H1 (cell line): ENCODE results near the gene SARS2. TPM values are rescaled to one million over a fixed set of nuclear protein-coding genes. Genes with fewer than 3 reads are reported as not detected.

Experiments
- CTCF ChIA-PET: fragments of 300-600 bp; sonication (Branson Sonifier 250); formaldehyde crosslinking; loops from one replicate; lab custom pipeline; 2021; ENCODE audit not compliant: partially characterized antibody; lab: Charles Lee
- POLR2A ChIA-PET: fragments of 300-600 bp; sonication (Branson Sonifier 250); formaldehyde crosslinking; loops from one replicate; lab custom pipeline; 2021; ENCODE audit warnings: inconsistent platforms; ENCODE audit not compliant: partially characterized antibody; lab: Charles Lee
- DNase-seq, 2 experiments: peaks; one replicate each; pipeline versions ENCODE4 v3.0.0 to v3.0.0-alpha.2; 2010 to 2022; ENCODE audit warnings: low spot score in 2 of 2, low read depth in 1 of 2, mixed read lengths in 1 of 2
- FAIRE-seq: peaks from 2 replicates; lab custom pipeline; 2011; peaks lifted over from hg19 to GRCh38; lab: Jason Lieb, UNC
- H2AFZ ChIP-seq: 2 replicates; pipeline ENCODE4 v1.8.1; 2012; ENCODE audit warnings: low read length, inconsistent platforms
- H2AK5ac ChIP-seq: 2 replicates; pipeline ENCODE4 v1.6.1; 2013; ENCODE audit warnings: low read depth, low read length
- H2BK120ac ChIP-seq: replicated peaks from 2 replicates; pipeline ENCODE3; 2013; ENCODE audit warnings: low read depth, low read length, inconsistent platforms
- H2BK12ac ChIP-seq: 2 replicates; pipeline ENCODE4 v1.6.1; 2013; ENCODE audit warnings: low read depth, low read length
- H2BK15ac ChIP-seq: 2 replicates; pipeline ENCODE4 v1.6.1; 2013; ENCODE audit warnings: low read length
- H2BK20ac ChIP-seq: 2 replicates; pipeline ENCODE4 v1.6.1; 2013; ENCODE audit warnings: low read length
- H2BK5ac ChIP-seq: 2 replicates; pipeline ENCODE4 v1.6.1; 2013; ENCODE audit warnings: low read depth, low read length
- H3K14ac ChIP-seq: 2 replicates; pipeline ENCODE4 v1.6.1; 2013; ENCODE audit warnings: inconsistent platforms; ENCODE audit not compliant: insufficient read length
- H3K18ac ChIP-seq: 2 replicates; pipeline ENCODE4 v1.6.1; 2013; ENCODE audit warnings: low read length; ENCODE audit errors: extremely low read depth
- H3K23ac ChIP-seq: 2 replicates; pipeline ENCODE4 v1.6.1; 2013; ENCODE audit warnings: inconsistent platforms; ENCODE audit not compliant: insufficient read length
- H3K23me2 ChIP-seq: 2 replicates; pipeline ENCODE4 v1.6.1; 2013; ENCODE audit warnings: low read depth, low read length
- H3K27ac ChIP-seq: 2 replicates; pipeline ENCODE4 v1.6.1; 2011; ENCODE audit warnings: low read depth, low read length, inconsistent platforms
- H3K27me3 ChIP-seq, 4 experiments: replicated peaks in 1 of 4; 1 replicate in 1 of 4; 2 replicates in 3 of 4; pipeline versions ENCODE4 v1.6.1 to v1.8.1; 2011 to 2013; ENCODE audit warnings: low read length in 3 of 4, mild to moderate bottlenecking in 3 of 4, inconsistent platforms in 2 of 4, mixed read lengths in 2 of 4, moderate library complexity in 1 of 4; ENCODE audit not compliant: control insufficient read depth in 3 of 4, insufficient read depth in 3 of 4; ENCODE audit errors: extremely low read depth in 1 of 4
- H3K36me3 ChIP-seq, 4 experiments: 2 replicates each; pipeline versions ENCODE4 v1.6.1 to v1.8.1; 2011 to 2013; ENCODE audit warnings: mild to moderate bottlenecking in 4 of 4, low read length in 3 of 4, moderate library complexity in 2 of 4, control low read depth in 1 of 4, inconsistent platforms in 1 of 4; ENCODE audit not compliant: insufficient read depth in 4 of 4, control insufficient read depth in 2 of 4
- H3K4ac ChIP-seq: replicated peaks from 2 replicates; pipeline ENCODE3; 2013; ENCODE audit warnings: low read length, low read depth, mixed read lengths, inconsistent platforms; ENCODE audit not compliant: insufficient read length
- H3K4me1 ChIP-seq, 4 experiments: replicated peaks in 1 of 4; 1 replicate in 1 of 4; 2 replicates in 3 of 4; pipeline versions ENCODE4 v1.6.1 to v1.8.1; 2011 to 2013; ENCODE audit warnings: low read length in 3 of 4, inconsistent platforms in 2 of 4, mixed read lengths in 1 of 4; ENCODE audit not compliant: insufficient read depth in 4 of 4, control insufficient read depth in 3 of 4
- H3K4me2 ChIP-seq, 2 experiments: 2 replicates each; pipeline versions ENCODE4 v1.6.1 to v1.8.1; 2011 to 2013; ENCODE audit warnings: low read depth in 2 of 2, low read length in 2 of 2, control low read depth in 1 of 2, inconsistent platforms in 1 of 2, mild to moderate bottlenecking in 1 of 2; ENCODE audit not compliant: insufficient read depth in 1 of 2
- H3K4me3 ChIP-seq, 4 experiments: fragments of 200-600, 300-600 bp in 1 of 4; sonication (generic), shearing (Covaris generic), sonication (Bioruptor Twin) in 1 of 4; 2 replicates each; pipeline versions ENCODE4 v1.5.1 to v1.8.1; 2011 to 2016; ENCODE audit warnings: low read length in 4 of 4, low read depth in 3 of 4, control low read depth in 2 of 4, inconsistent platforms in 2 of 4, mild to moderate bottlenecking in 2 of 4, mixed read lengths in 1 of 4, moderate library complexity in 1 of 4; ENCODE audit not compliant: insufficient read depth in 2 of 4; ENCODE audit errors: extremely low read depth in 1 of 4
- H3K56ac ChIP-seq: replicated peaks from 2 replicates; pipeline ENCODE3; 2013; ENCODE audit warnings: low read depth, mild to moderate bottlenecking, mixed read lengths, low read length, inconsistent platforms; ENCODE audit not compliant: insufficient read length
- H3K79me1 ChIP-seq: 2 replicates; pipeline ENCODE4 v1.6.1; 2013; ENCODE audit warnings: low read depth, low read length, control low read depth
- H3K79me2 ChIP-seq, 2 experiments: 2 replicates each; pipeline versions ENCODE4 v1.6.1 to v1.8.1; 2012 to 2013; ENCODE audit warnings: low read length in 2 of 2, mild to moderate bottlenecking in 2 of 2, inconsistent platforms in 1 of 2; ENCODE audit not compliant: insufficient read depth in 2 of 2, control insufficient read depth in 1 of 2
- H3K9ac ChIP-seq, 4 experiments: replicated peaks in 1 of 4; 1 replicate in 1 of 4; 2 replicates in 3 of 4; pipeline versions ENCODE4 v1.6.1 to v1.8.1; 2011 to 2013; ENCODE audit warnings: low read depth in 3 of 4, low read length in 3 of 4, control low read depth in 2 of 4, mild to moderate bottlenecking in 2 of 4, moderate library complexity in 2 of 4, inconsistent platforms in 1 of 4; ENCODE audit errors: extremely low read depth in 1 of 4
- H3K9me3 ChIP-seq, 2 experiments: 2 replicates each; pipeline versions ENCODE4 v1.6.1 to v1.8.1; 2012 to 2013; ENCODE audit warnings: mild to moderate bottlenecking in 2 of 2, moderate library complexity in 2 of 2, control low read depth in 1 of 2, inconsistent platforms in 1 of 2, low read depth in 1 of 2, low read length in 1 of 2, mixed read lengths in 1 of 2; ENCODE audit not compliant: insufficient read depth in 2 of 2
- H4K20me1 ChIP-seq, 2 experiments: replicated peaks in 1 of 2; 2 replicates each; pipeline versions ENCODE3 to v1.8.1; 2011 to 2013; ENCODE audit warnings: inconsistent platforms in 2 of 2, low read length in 2 of 2, mild to moderate bottlenecking in 1 of 2; ENCODE audit not compliant: insufficient read depth in 2 of 2, control insufficient read depth in 1 of 2
- H4K5ac ChIP-seq: 2 replicates; pipeline ENCODE4 v1.6.1; 2013; ENCODE audit warnings: low read length, low read depth, mixed read lengths, inconsistent platforms; ENCODE audit not compliant: insufficient read length
- H4K8ac ChIP-seq: 2 replicates; pipeline ENCODE4 v1.8.0; 2013; ENCODE audit warnings: mild to moderate bottlenecking, moderate library complexity, low read length, inconsistent platforms; ENCODE audit not compliant: insufficient read depth; ENCODE audit errors: extremely low read depth
- H4K91ac ChIP-seq: replicated peaks from 2 replicates; pipeline ENCODE3; 2013; ENCODE audit warnings: low read length, mixed read lengths, inconsistent platforms; ENCODE audit not compliant: insufficient read length
- BACH1 ChIP-seq: IDR thresholded peaks from 2 replicates; pipeline ENCODE4 v1.6.1; 2012; ENCODE audit warnings: low read length, improper control_type of control experiment
- BRCA1 ChIP-seq: IDR thresholded peaks from 2 replicates; pipeline ENCODE4 v1.6.1; 2012; ENCODE audit warnings: low read depth, low read length, improper control_type of control experiment
- CBX8 ChIP-seq: fragments of 300-800, 300-1000 bp; sonication (generic); IDR thresholded peaks from 2 replicates; pipeline ENCODE4 v1.7.1; 2016; ENCODE audit warnings: low read depth, low read length, borderline replicate concordance
- CHD1 ChIP-seq: IDR thresholded peaks from 2 replicates; pipeline ENCODE4 v1.6.1; 2012; ENCODE audit warnings: low read depth, low read length, improper control_type of control experiment
- CREB1 ChIP-seq: IDR thresholded peaks from 2 replicates; pipeline ENCODE4 v1.6.1; 2012; ENCODE audit warnings: inconsistent platforms
- CTCF ChIP-seq, 3 experiments: IDR thresholded peaks; 1 replicate in 2 of 3; 2 replicates in 1 of 3; pipeline versions ENCODE4 v1.5.1 to v1.6.1; 2011; ENCODE audit warnings: low read length in 3 of 3, mild to moderate bottlenecking in 3 of 3, inconsistent platforms in 2 of 3, low read depth in 1 of 3, moderate library complexity in 1 of 3; ENCODE audit not compliant: insufficient read depth in 1 of 3; ENCODE audit errors: control extremely low read depth in 1 of 3
- JUND ChIP-seq: IDR thresholded peaks from 2 replicates; pipeline ENCODE4 v1.6.1; 2011; ENCODE audit warnings: mild to moderate bottlenecking, improper control_type of control experiment, low read length
- SP2 ChIP-seq: IDR thresholded peaks from 2 replicates; pipeline ENCODE4 v1.6.1; 2012; ENCODE audit warnings: mild to moderate bottlenecking, low read length, inconsistent platforms
- TAF7 ChIP-seq: optimal IDR thresholded peaks from 2 replicates; pipeline ENCODE3; 2011; ENCODE audit warnings: low read depth, mild to moderate bottlenecking, inconsistent platforms, low read length, moderate library complexity, borderline replicate concordance
- TBP ChIP-seq: IDR thresholded peaks from 2 replicates; pipeline ENCODE4 v1.6.1; 2011; ENCODE audit warnings: low read depth, low read length, improper control_type of control experiment
- ZNF274 ChIP-seq: IDR thresholded peaks from 2 replicates; pipeline ENCODE4 v1.7.0; 2012; ENCODE audit warnings: low read length, borderline replicate concordance; ENCODE audit errors: extremely low read depth
- WGBS, 2 experiments: shearing (Covaris generic) in 1 of 2; methylation state at CpG; one replicate each; pipeline versions ENCODE4 v1.1.6 to v1.1.7; 2013 to 2015; ENCODE audit warnings: low lambda C conversion rate in 2 of 2, mixed read lengths in 2 of 2, inconsistent platforms in 1 of 2, low coverage in 1 of 2, missing lambda C conversion rate in 1 of 2; ENCODE audit not compliant: insufficient replicate concordance in 2 of 2, insufficient coverage in 1 of 2, insufficient read length in 1 of 2; ENCODE audit errors: extremely low coverage in 1 of 2, missing lambda C conversion rate in 1 of 2; 5-methylcytosine and 5-hydroxymethylcytosine counted together
- polyA plus RNA-seq, 7 experiments: library from polyadenylated mRNA; depleted of rRNA in 3 of 7; stranded (reverse) in 5 of 7; unstranded in 2 of 7; fragments of >200 nt in 5 of 7; fragments of 200-250 nt in 2 of 7; gene quantifications; 1 replicate in 5 of 7; 2 replicates in 1 of 7; 4 replicates in 1 of 7; pipeline versions ENCODE4 v1.2.1 to v1.2.3, GENCODE V29; 2011 to 2013; ENCODE audit warnings: missing spikeins in 2 of 7, mixed read lengths in 2 of 7
- total RNA-seq: library from RNA; stranded (reverse); fragmentation: NEBNext Ultra II Directional; extraction: Animal tissue kit (Norgen Biotek cat#: 25700); gene quantifications from 2 replicates; pipeline ENCODE4 v1.2.1, GENCODE V29; 2021

SARS2 gene
- total and polyA plus RNA-seq, 2 of the 8 experiments (the other 6 are each of a cell fraction or from before 2014, with no cell fraction given) = 68.0 to 102 TPM

GRCh38 chr19:38867171-38867780, 63.3 kb downstream of the SARS2 start:
- no peaks in the 10 kb centered on the region for H3K9me3 ChIP-seq
- POLR2A ChIA-PET = interaction anchor here (0.6 to 1.5 kb wide), 5 partner anchors 15 to 485 kb away, joined by 3 to 5 read pairs (median 3); no protein-coding TSS in a partner anchor
- no peak overlapping the region for H2AFZ ChIP-seq
- H4K91ac ChIP-seq = no peak overlapping the region
- no peaks in the 10 kb centered on the region for H4K20me1 ChIP-seq
- peaks cover 0 to 7% (median 4%) of the 10 kb centered on the region in 4 experiments; a peak in 5 of 7 replicates for H3K4me1 ChIP-seq
- H4K5ac ChIP-seq = no peak overlapping the region
- peaks cover 0 to 11% (median 5%) of the 10 kb centered on the region in 4 experiments; a peak in 5 of 7 replicates for H3K27me3 ChIP-seq
- no peak overlapping the region for H4K8ac ChIP-seq
- no peak overlapping the region for H3K27ac ChIP-seq
- no peak overlapping the region for H2BK12ac ChIP-seq
- no peak overlapping the region for H3K23ac ChIP-seq
- H3K23me2 ChIP-seq = peaks cover 7% of the 10 kb centered on the region; the same call in 1 of the 2 replicates
- H3K4me2 ChIP-seq = no peak overlapping the region
- H2AK5ac ChIP-seq = no peak overlapping the region
- H2BK5ac ChIP-seq = no peak overlapping the region
- H3K79me1 ChIP-seq = no peaks in the 10 kb centered on the region
- no peak overlapping the region for H3K4me3 ChIP-seq
- H3K18ac ChIP-seq = no peak overlapping the region
- H3K56ac ChIP-seq = no peak overlapping the region
- no peak overlapping the region for H2BK15ac ChIP-seq
- H3K9ac ChIP-seq = no peak overlapping the region
- H2BK120ac ChIP-seq = no peak overlapping the region
- H2BK20ac ChIP-seq = no peak overlapping the region
- no peak overlapping the region for H3K14ac ChIP-seq
- no peak for FAIRE-seq
- H3K4ac ChIP-seq = no peak overlapping the region
- no peak for DNase-seq
- 93% methylated on average over 10 of the region's 10 CpGs; no CpG with 5 or more reads in 1 of the 2 experiments for WGBS, 2 experiments
- H3K79me2 ChIP-seq = no peaks in the 10 kb centered on the region
- no peaks in the 10 kb centered on the region for H3K36me3 ChIP-seq
- CTCF ChIA-PET = interaction anchor here (0.8 to 3.3 kb wide), 6 partner anchors 9 to 184 kb away, joined by 3 to 7 read pairs (median 4); partner anchors contain the start of genes MRPS12 and SARS2
- no peak for TF ChIP-seq CBX8
- TF ChIP-seq ZNF274 = no peak
- TF ChIP-seq TAF7 = no peak
- TF ChIP-seq BRCA1 = no peak
- TF ChIP-seq CHD1 = no peak
- no peak for TF ChIP-seq BACH1
- no peak for TF ChIP-seq SP2
- TF ChIP-seq CTCF (IDR thresholded peaks at IDR 0.05; ENCODE audit: control extremely low read depth in 1 of 3, insufficient read depth in 1 of 3, low read depth in 1 of 3, low read length in 3 of 3) = no peak
- TF ChIP-seq CREB1 = no peak
- TF ChIP-seq TBP = no peak
- no peak for TF ChIP-seq JUND
